NCI-H2227 (cell line): Measurements from ENCODE around the gene NKD1.
A peak's percentile ranks its signal among the peaks of the same experiment; 100 is the strongest.

Experiments
- DNase-seq: peaks from one replicate; lab custom pipeline; 2025; ENCODE audit not compliant: unreplicated experiment; lab: John Stamatoyannopoulos, UW

Gene NKD1

GRCh38 chr16:50627419-50627818 lies 79.2 kb downstream of the NKD1 start:
- DNase-seq, result peak; percentile 42

GRCh38 chr16:50628156-50628802 lies 80.1 kb downstream of the NKD1 start:
- DNase-seq, result no peak

- no peak for DNase-seq
Measured at GRCh38 chr16:50629334-50629733, 81.1 kb downstream of the NKD1 start.

GRCh38 chr16:50630394-50631020 lies 82.3 kb downstream of the NKD1 start:
- no peak for DNase-seq

- DNase-seq, result no peak
Measured at GRCh38 chr16:50631249-50631984, 83.2 kb downstream of the NKD1 start.

- DNase-seq, result no peak
Measured at GRCh38 chr16:50631985-50632576, 83.9 kb downstream of the NKD1 start.

GRCh38 chr16:50632927-50633800 lies 85.0 kb downstream of the NKD1 start:
- DNase-seq, result no peak

GRCh38 chr16:50634090-50634489 lies 85.9 kb downstream of the NKD1 start:
- no peak for DNase-seq

- no peak for DNase-seq
Measured at GRCh38 chr16:50634947-50635346, 86.8 kb downstream of the NKD1 start.

GRCh38 chr16:50635505-50636392 lies 87.6 kb downstream of the NKD1 start:
- no peak for DNase-seq

GRCh38 chr16:50636753-50637374 lies 88.7 kb downstream of the NKD1 start:
- DNase-seq, result no peak

- DNase-seq, result no peak
Measured at GRCh38 chr16:50637716-50638602, 89.8 kb downstream of the NKD1 start.

- DNase-seq, result no peak
Measured at GRCh38 chr16:50638816-50639670, 90.8 kb downstream of the NKD1 start.

GRCh38 chr16:50640391-50640790 lies 92.2 kb downstream of the NKD1 start:
- no peak for DNase-seq

- DNase-seq, result no peak
Measured at GRCh38 chr16:50640919-50641817, 93.0 kb downstream of the NKD1 start.

GRCh38 chr16:50641818-50642187 lies 93.6 kb downstream of the NKD1 start:
- DNase-seq, result no peak

- DNase-seq, result no peak
Measured at GRCh38 chr16:50642349-50642748, 94.2 kb downstream of the NKD1 start.
